Measurements from ENCODE around the gene NFIA.

NFIA gene

GRCh38 chr1:61419196-61419595 is 336.8 kb downstream of the NFIA start:
- no peak for DNase-seq (ENCODE audit: low read depth, low spot score)
- H3K4me3 ChIP-seq (ENCODE audit: low read length), result no peak overlapping the region

GRCh38 chr1:61419657-61420056 is 337.3 kb downstream of the NFIA start:
- H3K4me3 ChIP-seq (ENCODE audit: low read length), result no peak overlapping the region
- no peak for DNase-seq (ENCODE audit: low read depth, low spot score)

DNA sequence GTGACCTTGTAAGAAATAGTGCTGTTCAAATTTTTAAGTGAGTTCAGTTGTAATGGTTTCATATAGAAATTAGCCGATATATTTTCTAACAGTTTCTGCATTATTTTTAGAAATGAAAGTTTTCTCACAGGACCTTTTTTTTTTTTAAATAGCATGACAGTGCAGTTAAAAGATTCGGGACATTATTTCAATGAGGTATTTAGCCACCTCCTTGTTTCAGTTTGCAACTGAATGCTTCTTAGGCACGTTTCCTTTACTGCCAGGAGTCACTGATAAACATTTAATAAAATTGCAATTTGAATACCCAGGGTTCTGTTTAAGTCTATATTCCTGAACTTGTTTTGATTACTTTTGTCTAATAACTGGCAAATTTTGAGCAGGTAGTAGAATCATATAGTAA is 337.9 kb downstream of the NFIA start:
- DNase-seq (ENCODE audit: low read depth, low spot score), result no peak
- no peak overlapping the region for H3K4me3 ChIP-seq (ENCODE audit: low read length)

GRCh38 chr1:61420909-61421835 is 338.8 kb downstream of the NFIA start:
- no peak for DNase-seq (ENCODE audit: low read depth, low spot score)
- H3K4me3 ChIP-seq (ENCODE audit: low read length), result no peak overlapping the region

GRCh38 chr1:61423643-61424042 is 341.3 kb downstream of the NFIA start:
- H3K4me3 ChIP-seq (ENCODE audit: low read length), result no peak overlapping the region
- no peak for DNase-seq (ENCODE audit: low read depth, low spot score)

DNA sequence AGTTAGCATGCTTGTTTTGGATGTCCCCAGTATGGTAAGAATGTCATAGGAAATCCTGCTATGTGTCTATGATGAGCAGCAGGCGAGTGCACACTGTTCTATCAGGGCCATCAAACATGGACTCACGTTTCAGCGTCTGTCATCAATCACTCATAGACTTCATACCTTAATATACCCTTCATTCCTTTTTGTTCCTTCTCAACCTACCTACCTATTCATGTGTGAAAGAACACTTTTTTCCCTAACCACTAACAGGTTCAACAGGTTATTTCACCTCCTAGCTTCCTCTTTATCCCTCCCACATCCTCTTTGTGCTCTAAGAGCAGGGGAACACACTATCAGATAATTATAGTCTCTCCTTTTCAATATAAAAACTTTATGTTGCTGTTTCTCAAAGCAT is 342.0 kb downstream of the NFIA start:
- H3K4me3 ChIP-seq (ENCODE audit: low read length), result no peak overlapping the region
- DNase-seq (ENCODE audit: low read depth, low spot score), result peak; percentile 6

GRCh38 chr1:61425040-61425439 is 342.7 kb downstream of the NFIA start:
- no peak overlapping the region for H3K4me3 ChIP-seq (ENCODE audit: low read length)
- DNase-seq (ENCODE audit: low read depth, low spot score), result no peak

DNA sequence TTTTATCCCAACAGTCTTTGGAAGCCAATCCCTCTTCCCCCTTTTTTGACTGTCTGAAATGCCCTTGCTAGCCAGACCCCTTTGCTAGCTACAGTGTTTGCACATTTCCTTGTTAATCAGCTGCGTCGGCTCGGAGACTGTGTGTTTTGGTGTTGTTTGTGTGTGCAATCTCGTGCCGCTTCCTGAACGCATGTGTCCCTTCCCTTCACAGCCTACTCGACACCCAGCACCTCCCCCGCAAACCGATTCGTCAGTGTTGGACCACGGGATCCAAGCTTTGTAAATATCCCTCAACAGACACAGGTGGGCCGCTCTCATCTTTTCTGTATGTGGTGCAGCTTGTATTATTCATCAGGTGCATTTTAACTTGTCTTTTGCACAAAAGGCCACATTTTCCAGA is 343.9 kb downstream of the NFIA start:
- DNase-seq (ENCODE audit: low read depth, low spot score), result no peak
- H3K4me3 ChIP-seq (ENCODE audit: low read length), result no peak overlapping the region

DNA sequence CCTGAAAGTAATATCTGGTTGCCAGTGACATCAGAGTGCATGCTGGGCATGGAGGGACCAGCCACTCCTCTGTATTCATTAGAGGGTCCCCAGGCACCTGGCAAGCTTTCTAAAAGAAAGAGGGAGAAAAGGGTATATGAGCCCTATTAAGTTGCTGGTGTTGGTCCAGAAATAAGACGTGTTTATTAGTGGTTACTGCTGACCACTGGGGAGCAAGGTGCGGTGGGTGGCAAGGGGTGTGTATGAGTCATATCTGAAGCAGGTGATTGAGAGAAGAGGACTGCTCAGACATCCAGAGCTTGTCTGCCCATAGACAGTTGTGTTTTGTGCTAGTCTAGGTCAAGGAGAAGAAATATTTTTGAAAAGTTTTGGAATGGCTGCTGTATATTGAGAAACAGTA is 344.5 kb downstream of the NFIA start:
- DNase-seq (ENCODE audit: low read depth, low spot score), result no peak

DNA sequence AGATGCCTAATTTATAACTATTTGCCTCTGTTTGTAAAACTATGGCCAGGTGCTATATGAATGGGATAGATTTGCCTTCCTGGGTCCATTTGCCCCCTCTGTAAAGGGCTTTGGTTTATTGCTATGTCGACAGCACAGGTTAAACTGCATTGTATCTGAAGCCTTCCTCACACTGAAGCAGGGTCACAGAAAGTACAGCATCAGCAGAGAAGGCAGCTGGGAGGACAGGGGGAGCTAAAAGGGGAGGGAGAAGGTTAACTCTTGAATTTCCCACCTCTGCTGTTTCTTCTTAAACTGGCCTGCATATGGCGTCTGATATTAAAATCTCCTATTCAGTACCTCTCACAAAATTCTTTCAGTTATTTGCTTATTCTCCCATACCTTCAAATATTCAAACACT is 345.1 kb downstream of the NFIA start:
- H3K4me3 ChIP-seq (ENCODE audit: low read length), result no peak overlapping the region
- no peak for DNase-seq (ENCODE audit: low read depth, low spot score)

More for the DNA sequence above, 344.5 kb downstream of the NFIA start:
- no peak overlapping the region for H3K4me3 ChIP-seq (ENCODE audit: low read length)

- no peak for DNase-seq (ENCODE audit: low read depth, low spot score)
- no peak overlapping the region for H3K4me3 ChIP-seq (ENCODE audit: low read length)
Measured at GRCh38 chr1:61428146-61428545, 345.8 kb downstream of the NFIA start.

- no peak overlapping the region for H3K4me3 ChIP-seq (ENCODE audit: low read length)
- DNase-seq (ENCODE audit: low read depth, low spot score), result no peak
Measured at GRCh38 chr1:61432616-61433388, 350.4 kb downstream of the NFIA start.

DNA sequence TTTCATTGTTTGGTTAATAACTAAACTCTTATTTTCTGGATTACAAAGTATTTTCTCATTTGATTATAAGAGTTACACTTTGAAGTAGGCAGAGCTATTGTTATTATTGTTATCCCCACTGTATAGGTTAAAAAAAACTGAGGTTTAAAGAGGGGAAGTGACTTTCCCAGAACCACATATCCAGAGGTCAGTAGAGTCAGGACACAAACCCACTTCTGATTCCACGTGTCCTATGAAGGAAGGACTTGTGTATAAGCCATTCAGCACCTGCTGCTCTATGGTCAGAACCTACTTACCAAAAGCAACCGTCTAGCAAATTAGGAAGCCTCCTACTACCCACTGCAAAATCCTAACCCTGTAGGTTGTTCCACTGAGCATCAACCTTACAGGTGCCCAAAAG is 351.3 kb downstream of the NFIA start:
- no peak for DNase-seq (ENCODE audit: low read depth, low spot score)
- no peak overlapping the region for H3K4me3 ChIP-seq (ENCODE audit: low read length)

GRCh38 chr1:61434276-61434675 is 351.9 kb downstream of the NFIA start:
- no peak for DNase-seq (ENCODE audit: low read depth, low spot score)
- no peak overlapping the region for H3K4me3 ChIP-seq (ENCODE audit: low read length)

DNA sequence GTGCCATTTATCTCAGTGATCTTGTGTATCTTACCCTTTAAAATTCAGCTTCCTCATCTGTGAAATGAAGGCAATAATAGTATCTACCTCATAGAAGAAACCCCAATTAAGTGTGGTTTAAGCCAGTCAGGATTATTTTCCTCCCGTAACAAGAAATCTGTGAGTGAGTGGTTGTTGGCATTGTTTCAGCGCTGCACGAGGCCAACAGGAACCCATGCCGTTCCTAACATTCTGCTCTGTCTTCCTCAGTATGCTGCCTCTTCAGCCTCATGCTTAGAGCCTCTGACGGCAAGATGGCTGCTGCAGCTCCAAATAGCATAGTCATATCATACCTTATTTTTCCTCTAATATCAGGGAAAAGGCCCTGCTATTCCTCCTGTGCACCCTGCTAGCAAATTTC is 352.9 kb downstream of the NFIA start:
- DNase-seq (ENCODE audit: low read depth, low spot score), result no peak
- no peak overlapping the region for H3K4me3 ChIP-seq (ENCODE audit: low read length)

- peak; percentile 23 for DNase-seq (ENCODE audit: low read depth, low spot score)
- H3K4me3 ChIP-seq (ENCODE audit: low read length), result no peak overlapping the region
Measured at GRCh38 chr1:61436016-61436415, 353.7 kb downstream of the NFIA start.

DNA sequence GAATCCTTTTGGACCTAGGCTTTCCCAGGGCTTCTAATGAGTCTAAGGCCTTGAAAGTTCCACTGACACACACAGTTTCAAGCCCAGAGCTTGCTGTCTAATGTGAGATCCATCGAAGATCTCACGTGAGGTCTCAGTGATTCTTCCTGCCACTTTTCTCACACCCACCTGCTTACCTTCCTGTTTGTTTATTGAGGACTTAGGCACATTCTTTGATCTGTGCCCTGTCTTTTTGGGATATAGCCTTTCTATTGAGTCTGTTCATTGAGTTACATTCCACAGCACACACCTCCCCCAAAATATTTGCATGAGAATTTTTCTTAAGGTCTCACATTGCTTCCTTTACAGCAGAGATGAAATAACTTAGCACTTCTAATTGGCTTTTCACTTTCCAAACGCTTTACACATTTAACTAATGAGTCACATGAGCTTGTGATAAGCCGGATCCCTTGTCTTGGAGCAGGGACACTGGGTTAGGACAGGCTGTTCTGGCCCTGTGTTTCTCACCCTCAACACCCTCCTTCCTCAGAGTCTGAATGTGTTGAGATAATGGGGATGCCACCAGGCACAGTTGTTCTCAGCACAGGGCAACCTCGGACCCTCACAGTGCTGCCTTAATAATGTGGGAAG is 354.2 kb downstream of the NFIA start:
- H3K4me3 ChIP-seq (ENCODE audit: low read length), result no peak overlapping the region
- no peak for DNase-seq (ENCODE audit: low read depth, low spot score)

DNA sequence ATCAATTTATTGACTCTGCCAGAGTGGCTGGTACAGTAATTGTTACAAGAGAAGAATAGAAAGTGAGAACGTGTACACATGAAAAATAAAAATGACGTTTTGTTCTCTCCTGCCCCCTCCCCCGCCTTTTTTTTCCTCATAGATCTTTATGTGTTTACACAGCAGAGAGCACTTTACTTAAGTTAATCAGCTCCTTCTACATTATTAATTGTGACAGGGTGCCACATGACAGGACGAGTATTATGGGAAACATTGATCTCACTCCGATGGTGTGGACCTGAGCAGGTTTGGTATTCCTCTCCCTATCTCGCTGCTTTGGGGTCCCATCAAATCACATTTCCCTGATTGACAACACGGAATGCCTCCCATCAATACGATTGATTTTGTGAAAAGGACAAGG is 356.9 kb downstream of the NFIA start:
- no peak for DNase-seq (ENCODE audit: low read depth, low spot score)
- no peak overlapping the region for H3K4me3 ChIP-seq (ENCODE audit: low read length)

- no peak for DNase-seq (ENCODE audit: low read depth, low spot score)
- no peak overlapping the region for H3K4me3 ChIP-seq (ENCODE audit: low read length)
Measured at GRCh38 chr1:61441723-61442262, 359.4 kb downstream of the NFIA start.

DNA sequence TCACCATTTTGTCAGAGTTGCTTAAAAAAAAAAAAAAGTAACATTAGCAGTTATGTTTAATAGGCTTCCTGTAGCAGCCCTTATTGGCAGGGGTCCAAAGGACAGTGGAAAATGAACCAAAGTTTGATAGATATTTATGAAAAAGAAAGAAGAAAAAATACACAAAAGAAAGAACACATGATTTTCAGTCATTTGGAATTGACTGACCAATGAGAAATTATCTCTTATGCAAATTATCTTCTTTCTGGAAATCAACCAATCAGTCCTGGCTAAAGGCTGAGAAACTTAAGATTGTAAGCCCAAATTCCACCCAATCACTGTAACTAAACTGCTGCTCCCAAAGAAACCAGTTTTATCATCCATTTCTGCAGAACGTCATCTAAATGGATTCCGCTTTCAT is 360.2 kb downstream of the NFIA start:
- no peak overlapping the region for H3K4me3 ChIP-seq (ENCODE audit: low read length)
- DNase-seq (ENCODE audit: low read depth, low spot score), result no peak
